Adrenal gland (tissue), 12 donors: ENCODE results near the gene ZNF184. TPM values are rescaled to one million over a fixed set of nuclear protein-coding genes. Genes with fewer than 3 reads are reported as not detected.

Source experiments
- DNase-seq, 7 donors: peaks; one replicate each; pipeline ENCODE4 v3.0.0-alpha.2; 2019 to 2020
- H3K27ac ChIP-seq, 5 donors: fragments of 200-600 bp; sonication (generic) in 4 of 5; 1 replicate in 3 of 5; 2 replicates in 2 of 5; pipeline versions ENCODE4 v1.5.1 to v1.8.0; 2016 to 2020; ENCODE audit warnings: mild to moderate bottlenecking in 1 of 5
- H3K27me3 ChIP-seq: fragments of 200-600 bp; 2 replicates; pipeline ENCODE4 v1.8.0; 2021
- H3K36me3 ChIP-seq, 2 donors: fragments of 200-600 bp; replicated peaks in 1 of 2; 1 replicate in 1 of 2; 2 replicates in 1 of 2; pipeline versions ENCODE4 v1.5.1 to v1.8.0; 2018 to 2022
- H3K4me1 ChIP-seq, 2 donors: fragments of 200-600 bp; replicated peaks in 1 of 2; 1 replicate in 1 of 2; 2 replicates in 1 of 2; pipeline versions ENCODE4 v1.5.1 to v1.8.0; 2018 to 2021
- H3K4me3 ChIP-seq, 4 donors: fragments of 200-600 bp; sonication (generic) in 3 of 4; one replicate each; pipeline ENCODE4 v1.5.1; 2016 to 2018
- H3K9me3 ChIP-seq, 3 donors: fragments of 200-600 bp; sonication (generic) in 1 of 3; replicated peaks in 1 of 3; 1 replicate in 2 of 3; 2 replicates in 1 of 3; pipeline versions ENCODE4 v1.5.1 to v1.8.0; 2016 to 2021
- POLR2A ChIP-seq, 2 donors: fragments of 450-650 bp; IDR thresholded peaks; one replicate each; pipeline ENCODE4 v1.6.1; 2017; ENCODE audit warnings: antibody characterized with exemption in 2 of 2, mild to moderate bottlenecking in 2 of 2, moderate library complexity in 1 of 2
- WGBS, 4 donors: extraction: QIAGEN DNeasy Blood & Tissue Kit in 2 of 4; methylation state at CpG; one replicate each; pipeline versions ENCODE4 v1.1.5 to v1.1.7; 2013 to 2017; 5-methylcytosine and 5-hydroxymethylcytosine counted together
- intact Hi-C, 2 donors: fragments of 100-400 bp; cut with DNase I; formaldehyde crosslinking; loops; one replicate each; pipeline versions ENCODE4 v1.14.1 to v1.15.0; 2022 to 2023
- polyA plus RNA-seq, 3 donors: library from polyadenylated mRNA; stranded (reverse); fragments of 200-250 nt in 2 of 3; fragments of 350-450 nt in 1 of 3; fragmentation: Illumina TruSeq in 1 of 3; extraction: RNeasy Lipid Tissue Mini Kit (QIAGEN cat#74804) in 1 of 3; gene quantifications; one replicate each; pipeline ENCODE4 v1.2.3, GENCODE V29; 2013 to 2014
- small RNA-seq, 2 donors: library from RNA; depleted of rRNA; stranded (forward); fragments of <200 nt; gene quantifications; one replicate each; pipeline ENCODE3, GENCODE V24; 2016
- total RNA-seq, 9 donors: library from RNA; depleted of rRNA in 4 of 9; stranded (reverse); fragments of >200 nt in 4 of 9; fragments of 120-200 nt in 1 of 9; fragmentation: NEBNext Ultra II Directional in 1 of 9; extraction: Animal tissue kit (Norgen Biotek cat#: 25700) in 1 of 9; gene quantifications; one replicate each; pipeline versions ENCODE4 v1.1.0 to v1.2.4, GENCODE V29; 2013 to 2023
- TF ChIP-seq, protein P1 (sequence below), 6 experiments: fragments of 450-650 bp in 4 of 6; fragments of 200-600 bp in 2 of 6; sonication (generic) in 1 of 6; IDR thresholded peaks; 1 replicate in 5 of 6; 2 replicates in 1 of 6; pipeline versions ENCODE4 v1.5.1 to v1.8.0; 2016 to 2021; ENCODE audit warnings: antibody characterized with exemption in 6 of 6, mild to moderate bottlenecking in 2 of 6, moderate library complexity in 1 of 6
- donor health status: healthy with polysubstance abuse.
- donor health status: Bipolar disorder and iron deficiency.
- donor health status: DM: yes; HTN: yes; CAD: no.
- donor health status: DM: no; HTN: no; CAD: no.
- donor health status: DM: no; HTN: no; CAD: no.
- donor health status: DM: yes; HTN: yes; CAD: no.

The ZNF184 gene
- total and polyA plus RNA-seq, 12 donors, result 1.3 to 8.3 (median 4.9) TPM

DNA sequence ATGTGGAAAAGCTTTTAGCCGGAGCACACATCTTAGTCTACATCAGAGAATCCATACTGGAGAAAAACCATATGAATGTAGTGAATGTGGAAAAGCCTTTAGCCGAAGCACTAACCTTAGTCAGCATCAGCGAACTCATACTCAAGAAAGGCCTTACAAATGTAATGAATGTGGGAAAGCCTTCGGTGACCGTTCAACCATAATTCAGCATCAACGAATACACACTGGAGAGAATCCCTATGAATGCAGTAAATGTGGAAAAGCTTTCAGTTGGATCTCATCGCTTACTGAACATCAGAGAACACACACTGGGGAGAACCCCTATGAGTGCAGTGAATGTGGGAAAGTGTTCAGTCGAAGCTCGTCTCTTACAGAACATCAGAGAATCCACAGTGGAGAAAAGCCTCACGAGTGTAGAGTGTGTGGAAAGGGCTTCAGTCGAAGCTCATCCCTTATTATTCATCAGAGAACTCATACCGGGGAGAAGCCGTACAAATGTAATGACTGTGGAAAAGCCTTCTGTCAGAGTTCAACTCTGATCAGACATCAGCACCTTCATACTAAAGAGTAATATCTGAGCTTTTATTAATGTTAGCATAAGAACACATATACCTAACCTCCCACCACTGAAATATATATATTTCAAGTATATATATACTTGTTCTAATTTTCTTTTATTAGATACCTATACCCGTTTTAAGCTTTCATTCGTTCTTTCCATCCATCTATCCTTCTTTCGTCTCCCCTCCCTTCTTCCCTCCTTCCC is 71.8 kb downstream of the ZNF184 start:
- intact Hi-C loops, result no loop called here
- no peak for DNase-seq
- no peak overlapping the region for H3K4me3 ChIP-seq
- WGBS, 4 donors, result 93 to 96% (median 94%) methylated on average over 16 of the region's 16 CpGs
- H3K9me3 ChIP-seq, result peaks cover 0 to 36% (median 11%) of the 10 kb centered on the region in 3 donors
- H3K27me3 ChIP-seq, result no peaks in the 10 kb centered on the region
- H3K27ac ChIP-seq, result no peak overlapping the region
- TF ChIP-seq POLR2A (IDR thresholded peaks at IDR 0.05), result no peak
- TF ChIP-seq, protein P1, sequence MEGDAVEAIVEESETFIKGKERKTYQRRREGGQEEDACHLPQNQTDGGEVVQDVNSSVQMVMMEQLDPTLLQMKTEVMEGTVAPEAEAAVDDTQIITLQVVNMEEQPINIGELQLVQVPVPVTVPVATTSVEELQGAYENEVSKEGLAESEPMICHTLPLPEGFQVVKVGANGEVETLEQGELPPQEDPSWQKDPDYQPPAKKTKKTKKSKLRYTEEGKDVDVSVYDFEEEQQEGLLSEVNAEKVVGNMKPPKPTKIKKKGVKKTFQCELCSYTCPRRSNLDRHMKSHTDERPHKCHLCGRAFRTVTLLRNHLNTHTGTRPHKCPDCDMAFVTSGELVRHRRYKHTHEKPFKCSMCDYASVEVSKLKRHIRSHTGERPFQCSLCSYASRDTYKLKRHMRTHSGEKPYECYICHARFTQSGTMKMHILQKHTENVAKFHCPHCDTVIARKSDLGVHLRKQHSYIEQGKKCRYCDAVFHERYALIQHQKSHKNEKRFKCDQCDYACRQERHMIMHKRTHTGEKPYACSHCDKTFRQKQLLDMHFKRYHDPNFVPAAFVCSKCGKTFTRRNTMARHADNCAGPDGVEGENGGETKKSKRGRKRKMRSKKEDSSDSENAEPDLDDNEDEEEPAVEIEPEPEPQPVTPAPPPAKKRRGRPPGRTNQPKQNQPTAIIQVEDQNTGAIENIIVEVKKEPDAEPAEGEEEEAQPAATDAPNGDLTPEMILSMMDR (IDR thresholded peaks at IDR 0.05), result no peak
- no peaks in the 10 kb centered on the region for H3K4me1 ChIP-seq
- no peaks in the 10 kb centered on the region for H3K36me3 ChIP-seq

Small RNAs within 50 kb of the gene (small RNA-seq; reads per million reads assigned to genes)
- gene AL021918.1, result 0 to 0.08 reads per million in 2 donors
- 0 reads per million in 2 donors for gene AL021918.2
- gene MCFD2P1, result 0 reads per million in 2 donors

Other genes with a start within 250 kb of the ZNF184 start
- 1 to 10 TPM in 4 of 9 donors, under 1 TPM in 3, not detected in 2; 0.44 to 3.5 (median 2.1) TPM for gene PRSS16, start 225.4 kb downstream of the ZNF184 start, total RNA-seq
- 1 to 10 TPM in 2 of 3 donors, under 1 TPM in 1; 0.80 to 1.3 (median 1.1) TPM for gene PRSS16, start 225.4 kb downstream of the ZNF184 start, polyA plus RNA-seq
- gene POM121L2, start 160.8 kb downstream of the ZNF184 start, total RNA-seq, result not detected
- under 1 TPM in 1 of 3 donors, not detected in 2; 0.03 TPM for gene POM121L2, start 160.8 kb downstream of the ZNF184 start, polyA plus RNA-seq
- gene ZNF391, start 84.3 kb downstream of the ZNF184 start, total RNA-seq, result 1 to 10 TPM; 2.2 to 8.9 (median 3.7) TPM
- gene ZNF391, start 84.3 kb downstream of the ZNF184 start, polyA plus RNA-seq, result 1 to 10 TPM; 1.0 to 5.5 (median 1.9) TPM